ENCODE results near the gene ZFAND6.

DNA sequence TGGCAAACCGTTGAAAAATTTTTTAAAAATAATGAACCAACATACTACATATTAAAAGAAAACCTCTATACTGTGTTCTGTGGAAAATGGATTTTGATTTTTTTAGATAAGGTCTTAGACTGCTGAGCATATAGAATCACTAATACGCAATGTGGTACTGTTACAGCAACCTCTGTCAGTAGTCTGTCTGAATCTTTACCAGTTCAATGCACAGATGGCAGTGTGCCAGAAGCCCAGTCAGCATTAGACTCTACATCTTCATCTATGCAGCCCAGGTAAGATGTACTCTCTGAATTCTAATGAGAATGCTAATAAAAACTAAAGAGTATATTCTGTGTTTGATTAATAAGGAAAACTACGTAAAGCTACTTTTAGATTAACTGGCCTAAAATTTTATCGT is 62.1 kb downstream of the ZFAND6 start:
- TF ChIP-seq, protein P1, sequence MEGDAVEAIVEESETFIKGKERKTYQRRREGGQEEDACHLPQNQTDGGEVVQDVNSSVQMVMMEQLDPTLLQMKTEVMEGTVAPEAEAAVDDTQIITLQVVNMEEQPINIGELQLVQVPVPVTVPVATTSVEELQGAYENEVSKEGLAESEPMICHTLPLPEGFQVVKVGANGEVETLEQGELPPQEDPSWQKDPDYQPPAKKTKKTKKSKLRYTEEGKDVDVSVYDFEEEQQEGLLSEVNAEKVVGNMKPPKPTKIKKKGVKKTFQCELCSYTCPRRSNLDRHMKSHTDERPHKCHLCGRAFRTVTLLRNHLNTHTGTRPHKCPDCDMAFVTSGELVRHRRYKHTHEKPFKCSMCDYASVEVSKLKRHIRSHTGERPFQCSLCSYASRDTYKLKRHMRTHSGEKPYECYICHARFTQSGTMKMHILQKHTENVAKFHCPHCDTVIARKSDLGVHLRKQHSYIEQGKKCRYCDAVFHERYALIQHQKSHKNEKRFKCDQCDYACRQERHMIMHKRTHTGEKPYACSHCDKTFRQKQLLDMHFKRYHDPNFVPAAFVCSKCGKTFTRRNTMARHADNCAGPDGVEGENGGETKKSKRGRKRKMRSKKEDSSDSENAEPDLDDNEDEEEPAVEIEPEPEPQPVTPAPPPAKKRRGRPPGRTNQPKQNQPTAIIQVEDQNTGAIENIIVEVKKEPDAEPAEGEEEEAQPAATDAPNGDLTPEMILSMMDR (conservative IDR thresholded peaks at IDR 0.05; ENCODE audit: low read depth, low read length) = no peak
- no peak for TF ChIP-seq EZH2 (IDR thresholded peaks at IDR 0.05; ENCODE audit: borderline replicate concordance, low read depth, low read length, poor library complexity, severe bottlenecking)

All from A673 (cell line).